AG04450 (cell line): ENCODE measurements around the gene ATF1. TPM values are rescaled to one million over a fixed set of nuclear protein-coding genes. Genes with fewer than 3 reads are reported as not detected.

Experiments
- CTCF ChIA-PET: fragments of 300-600, 350-600 bp; formaldehyde crosslinking; extraction: SDS; loops from one replicate; lab custom pipeline; 2022; ENCODE audit warnings: antibody characterized with exemption, inconsistent platforms; lab: Charles Lee
- POLR2A ChIA-PET: fragments of 350-600 bp; formaldehyde crosslinking; extraction: SDS; loops from one replicate; lab custom pipeline; 2021; ENCODE audit warnings: antibody characterized with exemption, inconsistent platforms; lab: Yijun Ruan, JAX
- DNase-seq: peaks from one replicate; pipeline ENCODE4 v3.0.0-alpha.2; 2011; ENCODE audit warnings: low read depth, low spot score
- H3K27ac ChIP-seq: one replicate; pipeline ENCODE4 v1.5.1; 2012; ENCODE audit warnings: low read depth, low read length, control low read depth
- H3K27me3 ChIP-seq: one replicate; pipeline ENCODE4 v1.6.0; 2012; ENCODE audit warnings: low read length; ENCODE audit not compliant: control insufficient read depth, insufficient read depth
- H3K4me3 ChIP-seq: 2 replicates; pipeline ENCODE4 v1.5.1; 2011; ENCODE audit warnings: mild to moderate bottlenecking, low read depth, low read length, control low read depth
- H3K9me3 ChIP-seq: 2 replicates; pipeline ENCODE4 v1.5.1; 2012; ENCODE audit warnings: low read length; ENCODE audit not compliant: control insufficient read depth, insufficient read depth
- polyA plus RNA-seq: library from polyadenylated mRNA; depleted of rRNA; stranded (reverse); fragments of >200 nt; gene quantifications from 2 replicates; pipeline ENCODE4 v1.2.3, GENCODE V29; 2011
- TF ChIP-seq, protein P1 (sequence below): IDR thresholded peaks from 2 replicates; pipeline ENCODE4 v1.5.1; 2011; ENCODE audit warnings: low read depth, low read length, control low read depth, inconsistent platforms

Gene ATF1
- polyA plus RNA-seq, 1 experiment, result 63.1 TPM

DNA sequence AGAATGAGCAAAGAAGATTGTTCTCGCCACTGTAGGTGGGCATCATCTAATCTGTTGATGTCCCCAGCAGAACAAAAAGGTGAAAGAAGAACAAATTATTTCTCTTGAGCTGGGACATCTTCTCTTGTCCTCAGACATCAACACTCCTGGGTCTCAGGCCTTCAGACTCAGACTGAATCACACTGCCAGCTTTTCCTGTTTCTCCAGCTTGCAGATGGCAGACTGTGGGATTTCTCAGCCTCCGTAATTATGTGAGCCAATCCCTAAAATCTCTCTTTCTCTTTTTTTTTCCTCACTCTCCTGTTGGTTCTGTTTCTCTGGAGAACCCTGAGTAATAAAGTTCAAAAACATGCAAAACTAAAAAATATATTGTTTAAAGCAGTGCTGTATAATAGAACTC is 75.1 kb downstream of the ATF1 start:
- H3K27me3 ChIP-seq, result peaks cover 4% of the 10 kb centered on the region
- TF ChIP-seq, protein P1, sequence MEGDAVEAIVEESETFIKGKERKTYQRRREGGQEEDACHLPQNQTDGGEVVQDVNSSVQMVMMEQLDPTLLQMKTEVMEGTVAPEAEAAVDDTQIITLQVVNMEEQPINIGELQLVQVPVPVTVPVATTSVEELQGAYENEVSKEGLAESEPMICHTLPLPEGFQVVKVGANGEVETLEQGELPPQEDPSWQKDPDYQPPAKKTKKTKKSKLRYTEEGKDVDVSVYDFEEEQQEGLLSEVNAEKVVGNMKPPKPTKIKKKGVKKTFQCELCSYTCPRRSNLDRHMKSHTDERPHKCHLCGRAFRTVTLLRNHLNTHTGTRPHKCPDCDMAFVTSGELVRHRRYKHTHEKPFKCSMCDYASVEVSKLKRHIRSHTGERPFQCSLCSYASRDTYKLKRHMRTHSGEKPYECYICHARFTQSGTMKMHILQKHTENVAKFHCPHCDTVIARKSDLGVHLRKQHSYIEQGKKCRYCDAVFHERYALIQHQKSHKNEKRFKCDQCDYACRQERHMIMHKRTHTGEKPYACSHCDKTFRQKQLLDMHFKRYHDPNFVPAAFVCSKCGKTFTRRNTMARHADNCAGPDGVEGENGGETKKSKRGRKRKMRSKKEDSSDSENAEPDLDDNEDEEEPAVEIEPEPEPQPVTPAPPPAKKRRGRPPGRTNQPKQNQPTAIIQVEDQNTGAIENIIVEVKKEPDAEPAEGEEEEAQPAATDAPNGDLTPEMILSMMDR, result no peak
- no peak overlapping the region for H3K27ac ChIP-seq
- CTCF ChIA-PET, result no interaction called here
- POLR2A ChIA-PET, result no interaction called here
- H3K4me3 ChIP-seq, result no peak overlapping the region
- DNase-seq, result no peak
- peaks cover 14% of the 10 kb centered on the region for H3K9me3 ChIP-seq

DNA sequence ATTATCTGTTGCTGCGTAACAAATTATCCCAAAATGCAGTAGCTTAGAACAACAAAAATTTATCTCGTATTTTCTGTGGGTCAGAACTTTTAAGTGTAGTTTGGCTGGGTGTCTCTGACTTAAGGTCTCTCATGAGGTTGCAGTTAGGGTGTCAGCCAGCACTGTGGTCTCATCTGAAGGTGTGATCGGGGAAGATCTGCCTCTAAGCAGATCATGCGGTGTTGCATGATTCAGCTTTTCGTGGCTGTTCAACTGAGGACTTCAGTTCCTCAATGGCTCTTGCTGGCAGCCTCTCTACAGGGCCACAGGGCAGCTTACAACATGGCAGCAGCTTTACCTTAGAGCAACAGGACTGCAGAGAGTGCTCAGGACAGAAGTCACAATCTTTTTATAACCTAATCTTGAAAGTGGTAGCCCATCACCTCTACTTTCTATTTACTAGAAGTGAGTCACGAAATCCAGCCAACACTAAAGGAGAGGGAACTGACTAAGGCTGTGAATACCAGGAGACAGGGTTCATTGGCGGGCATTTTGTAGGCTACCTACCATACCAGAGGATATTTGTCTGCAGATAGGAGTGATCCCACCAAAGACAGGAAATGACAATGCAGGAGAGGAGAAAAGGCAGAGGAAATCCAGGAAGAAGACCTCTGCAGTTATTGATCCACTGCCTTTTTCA is 77.0 kb downstream of the ATF1 start:
- DNase-seq, result no peak
- TF ChIP-seq, protein P1, result no peak
- Histone ChIP-seq H3K4me3 (no peak overlapping the region), H3K27ac (no peak overlapping the region), H3K27me3 (peaks cover 4% of the 10 kb centered on the region), H3K9me3 (peaks cover 10% of the 10 kb centered on the region)
- ChIA-PET CTCF (no interaction called here), POLR2A (no interaction called here)

DNA sequence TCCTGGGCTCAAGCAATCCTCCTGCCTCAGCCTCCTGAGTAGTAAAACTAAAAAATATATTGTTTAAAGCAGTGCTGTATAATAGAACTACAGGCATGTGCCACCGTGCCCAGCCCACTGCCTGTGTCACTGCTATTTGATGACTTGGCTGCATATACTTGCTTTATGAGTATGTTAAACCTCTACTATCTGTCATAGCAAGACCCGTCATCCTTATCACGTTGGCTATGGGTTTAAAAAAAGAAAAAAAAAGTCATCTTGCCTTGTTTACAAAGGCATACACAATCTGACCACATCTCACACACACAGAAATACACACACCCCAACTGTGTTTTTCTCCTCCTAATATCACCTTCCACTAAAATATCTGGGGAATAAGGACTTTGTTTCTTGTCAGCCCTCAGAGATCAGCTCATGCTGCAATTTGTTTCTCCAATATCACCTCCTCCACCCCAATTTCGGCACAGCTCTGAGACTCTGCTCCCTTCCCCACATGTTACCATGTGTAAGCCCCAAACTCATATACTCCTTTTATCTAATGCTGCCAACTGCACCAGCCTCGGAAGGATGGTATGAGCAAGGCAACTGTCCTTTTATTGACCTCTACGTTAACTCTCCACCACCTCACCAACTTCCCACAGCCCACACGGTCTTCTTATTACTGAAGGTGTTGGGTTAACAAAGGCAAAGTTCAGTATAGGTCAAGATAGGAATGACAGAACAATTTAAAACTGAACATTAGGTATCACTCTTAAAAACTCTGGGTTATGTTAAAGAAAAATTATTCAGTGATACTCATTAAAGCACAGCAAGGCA is 78.0 kb downstream of the ATF1 start:
- Histone ChIP-seq H3K9me3 (peaks cover 10% of the 10 kb centered on the region), H3K4me3 (no peak overlapping the region), H3K27me3 (peaks cover 4% of the 10 kb centered on the region), H3K27ac (no peak overlapping the region)
- ChIA-PET CTCF (no interaction called here), POLR2A (no interaction called here)
- TF ChIP-seq, protein P1, result no peak
- no peak for DNase-seq

DNA sequence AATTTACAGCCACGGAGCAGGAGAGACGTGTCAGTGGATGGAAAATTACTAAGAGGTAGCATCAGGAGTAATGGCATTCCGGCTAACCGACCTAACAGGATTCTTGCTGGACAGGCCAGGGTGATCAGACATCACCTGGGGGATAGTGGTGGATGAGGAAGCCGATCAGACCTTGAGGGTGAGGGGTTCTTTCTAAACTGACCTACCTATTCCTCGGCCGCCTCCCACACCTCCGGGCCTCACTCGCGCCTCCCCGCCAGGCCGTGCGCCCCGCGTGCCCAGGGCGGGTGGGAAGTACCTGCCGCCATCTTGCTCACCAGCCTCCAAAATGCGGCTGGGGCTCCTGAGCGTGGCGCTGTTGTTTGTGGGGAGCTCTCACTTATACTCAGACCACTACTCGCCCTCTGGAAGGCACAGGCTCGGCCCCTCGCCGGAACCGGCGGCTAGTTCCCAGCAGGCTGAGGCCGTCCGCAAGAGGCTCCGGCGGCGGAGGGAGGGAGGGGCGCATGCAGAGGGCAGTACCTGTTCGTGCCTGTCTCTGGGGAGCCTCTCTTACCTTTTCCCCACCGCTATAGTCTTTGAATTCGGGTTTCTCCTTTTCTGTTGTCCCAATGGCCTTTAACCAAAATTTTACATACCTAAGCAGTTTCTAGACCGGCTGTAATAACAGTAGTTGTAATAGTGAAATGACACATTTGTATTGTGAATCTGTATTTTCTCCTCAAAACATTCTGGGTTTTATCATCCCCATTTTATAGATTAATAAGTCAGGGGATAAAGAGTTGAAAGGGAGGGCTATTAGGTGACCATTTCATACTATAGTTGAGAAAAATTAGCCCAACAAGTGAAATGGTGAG is 79.0 kb downstream of the ATF1 start, which contains the start of gene TMPRSS12:
Gene TMPRSS12 (plus strand): TSS at position 290 of the 857 bp plus-strand sequence. CDS start 39 bp downstream, at position 329.
- ChIA-PET CTCF (no interaction called here), POLR2A (no interaction called here)
- H3K27ac ChIP-seq, result no peak within 1 kb of the TSS
- no peak for DNase-seq
- TF ChIP-seq, protein P1, result no peak
- H3K4me3 ChIP-seq, result no peak within 1 kb of the TSS
- peaks cover 4% of the 10 kb centered on the region for H3K27me3 ChIP-seq
- H3K9me3 ChIP-seq, result peaks cover 10% of the 10 kb centered on the region
